Endodermal cell (in vitro differentiated cells): ENCODE measurements around the gene REC114. TPM values are rescaled to one million over a fixed set of nuclear protein-coding genes. Genes with fewer than 3 reads are reported as not detected.

ENCODE experiments used
- DNase-seq: peaks from one replicate; pipeline ENCODE4 v3.0.0-alpha.2; 2017
- H3K27ac ChIP-seq: 2 replicates; pipeline ENCODE4 v1.5.1; 2013; ENCODE audit warnings: mild to moderate bottlenecking, low read depth, low read length, moderate library complexity
- H3K27me3 ChIP-seq: 2 replicates; pipeline ENCODE4 v1.6.1; 2013; ENCODE audit warnings: mild to moderate bottlenecking, low read length, moderate library complexity; ENCODE audit not compliant: insufficient read depth, control insufficient read depth, poor library complexity, severe bottlenecking
- H3K36me3 ChIP-seq: 2 replicates; pipeline ENCODE4 v1.7.0; 2013; ENCODE audit warnings: mild to moderate bottlenecking, low read length, moderate library complexity; ENCODE audit not compliant: control insufficient read depth, insufficient read depth
- H3K4me1 ChIP-seq: one replicate; pipeline ENCODE4 v1.7.0; 2013; ENCODE audit warnings: low read length; ENCODE audit not compliant: control insufficient read depth, insufficient read depth
- H3K4me3 ChIP-seq: 2 replicates; pipeline ENCODE4 v1.5.1; 2013; ENCODE audit warnings: mild to moderate bottlenecking, low read length, moderate library complexity
- H3K9ac ChIP-seq: 2 replicates; pipeline ENCODE4 v1.6.1; 2013; ENCODE audit warnings: mild to moderate bottlenecking, low read length, moderate library complexity; ENCODE audit not compliant: poor library complexity, severe bottlenecking; ENCODE audit errors: extremely low read depth
- H3K9me3 ChIP-seq: 2 replicates; pipeline ENCODE4 v1.6.1; 2013; ENCODE audit warnings: mild to moderate bottlenecking, low read length, moderate library complexity; ENCODE audit not compliant: control insufficient read depth
- H3K27ac Mint-ChIP-seq: 2 replicates; pipeline ENCODE4 v1.8.0; 2020; ENCODE audit warnings: mixed read lengths
- H3K27me3 Mint-ChIP-seq: 2 replicates; pipeline ENCODE4 v1.8.0; 2021; ENCODE audit warnings: mild to moderate bottlenecking, mixed read lengths; ENCODE audit not compliant: insufficient read depth
- H3K36me3 Mint-ChIP-seq: 2 replicates; pipeline ENCODE4 v1.8.0; 2020; ENCODE audit warnings: low read depth, mixed read lengths
- H3K4me1 Mint-ChIP-seq: 2 replicates; pipeline ENCODE4 v1.8.0; 2020; ENCODE audit warnings: mixed read lengths
- H3K4me3 Mint-ChIP-seq: 2 replicates; pipeline ENCODE4 v1.8.0; 2020; ENCODE audit warnings: mild to moderate bottlenecking, moderate library complexity, mixed read lengths
- H3K9me3 Mint-ChIP-seq: 2 replicates; pipeline ENCODE4 v1.8.0; 2020; ENCODE audit warnings: mild to moderate bottlenecking, mixed read lengths
- WGBS, 2 experiments: methylation state at CpG; one replicate each; pipeline versions ENCODE4 v1.1.5 to v1.1.7; 2013; ENCODE audit warnings: missing lambda C conversion rate in 2 of 2, mixed read lengths in 1 of 2; ENCODE audit not compliant: insufficient coverage in 1 of 2, insufficient read length in 1 of 2; 5-methylcytosine and 5-hydroxymethylcytosine counted together
- total RNA-seq, 2 donors: library from RNA; stranded (reverse); fragmentation: NEBNext Ultra II Directional in 1 of 2; extraction: Animal tissue kit (Norgen Biotek cat#: 25700) in 1 of 2; gene quantifications; 2 replicates in 1 of 2; 3 replicates in 1 of 2; pipeline ENCODE4 v1.2.1, GENCODE V29; 2021
- TF ChIP-seq, protein P1 (sequence below): fragments of 200-600 bp; sonication (generic); conservative IDR thresholded peaks from 2 replicates; pipeline ENCODE4 v1.5.0; 2021; ENCODE audit warnings: antibody characterized with exemption, mild to moderate bottlenecking

Gene REC114
- total RNA-seq, 2 donors from 2014 or later: not detected

- Histone ChIP-seq H3K4me1 (peaks cover 2% of the 10 kb centered on the region), H3K27me3 (no peaks in the 10 kb centered on the region), H3K9ac (no peak overlapping the region), H3K4me3 (no peak overlapping the region), H3K9me3 (no peaks in the 10 kb centered on the region), H3K27ac (no peak overlapping the region), H3K36me3 (no peaks in the 10 kb centered on the region)
- no peak overlapping the region for H3K4me3 Mint-ChIP-seq
- WGBS, 2 experiments: 85 to 100% methylated on average over 1 to 2 of the region's 2 CpGs
- H3K4me1 Mint-ChIP-seq: peaks cover 46% of the 10 kb centered on the region
- DNase-seq: no peak
- no peak overlapping the region for H3K27ac Mint-ChIP-seq
- TF ChIP-seq, protein P1, sequence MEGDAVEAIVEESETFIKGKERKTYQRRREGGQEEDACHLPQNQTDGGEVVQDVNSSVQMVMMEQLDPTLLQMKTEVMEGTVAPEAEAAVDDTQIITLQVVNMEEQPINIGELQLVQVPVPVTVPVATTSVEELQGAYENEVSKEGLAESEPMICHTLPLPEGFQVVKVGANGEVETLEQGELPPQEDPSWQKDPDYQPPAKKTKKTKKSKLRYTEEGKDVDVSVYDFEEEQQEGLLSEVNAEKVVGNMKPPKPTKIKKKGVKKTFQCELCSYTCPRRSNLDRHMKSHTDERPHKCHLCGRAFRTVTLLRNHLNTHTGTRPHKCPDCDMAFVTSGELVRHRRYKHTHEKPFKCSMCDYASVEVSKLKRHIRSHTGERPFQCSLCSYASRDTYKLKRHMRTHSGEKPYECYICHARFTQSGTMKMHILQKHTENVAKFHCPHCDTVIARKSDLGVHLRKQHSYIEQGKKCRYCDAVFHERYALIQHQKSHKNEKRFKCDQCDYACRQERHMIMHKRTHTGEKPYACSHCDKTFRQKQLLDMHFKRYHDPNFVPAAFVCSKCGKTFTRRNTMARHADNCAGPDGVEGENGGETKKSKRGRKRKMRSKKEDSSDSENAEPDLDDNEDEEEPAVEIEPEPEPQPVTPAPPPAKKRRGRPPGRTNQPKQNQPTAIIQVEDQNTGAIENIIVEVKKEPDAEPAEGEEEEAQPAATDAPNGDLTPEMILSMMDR: no peak
- H3K9me3 Mint-ChIP-seq: peaks cover 1% of the 10 kb centered on the region
- H3K27me3 Mint-ChIP-seq: peaks cover 3% of the 10 kb centered on the region
- peaks cover 5% of the 10 kb centered on the region for H3K36me3 Mint-ChIP-seq
These were observed 164.4 kb downstream of the REC114 start for GRCh38 chr15:73607405-73607804.

GRCh38 chr15:73607843-73608242 lies 164.9 kb downstream of the REC114 start:
- Histone ChIP-seq H3K36me3 (no peaks in the 10 kb centered on the region), H3K9me3 (no peaks in the 10 kb centered on the region), H3K27ac (no peak overlapping the region), H3K4me3 (no peak overlapping the region), H3K4me1 (no peaks in the 10 kb centered on the region), H3K9ac (no peak overlapping the region), H3K27me3 (no peaks in the 10 kb centered on the region)
- peaks cover 5% of the 10 kb centered on the region for H3K36me3 Mint-ChIP-seq
- no peak overlapping the region for H3K4me3 Mint-ChIP-seq
- WGBS, 2 experiments: 100% methylated on average over 1 of the region's 1 CpG
- H3K4me1 Mint-ChIP-seq: peaks cover 46% of the 10 kb centered on the region
- H3K27me3 Mint-ChIP-seq: peaks cover 3% of the 10 kb centered on the region
- no peak for DNase-seq
- H3K27ac Mint-ChIP-seq: no peak overlapping the region
- TF ChIP-seq, protein P1: no peak
- H3K9me3 Mint-ChIP-seq: peaks cover 1% of the 10 kb centered on the region

GRCh38 chr15:73608475-73608874 lies 165.5 kb downstream of the REC114 start:
- no peaks in the 10 kb centered on the region for H3K9me3 ChIP-seq
- Mint-ChIP-seq H3K9me3 (peaks cover 1% of the 10 kb centered on the region), H3K27me3 (peaks cover 3% of the 10 kb centered on the region), H3K27ac (no peak overlapping the region), H3K4me1 (peaks cover 46% of the 10 kb centered on the region), H3K4me3 (no peak overlapping the region), H3K36me3 (peaks cover 5% of the 10 kb centered on the region)
- no peaks in the 10 kb centered on the region for H3K36me3 ChIP-seq
- no peaks in the 10 kb centered on the region for H3K4me1 ChIP-seq
- no peak overlapping the region for H3K27ac ChIP-seq
- H3K9ac ChIP-seq: no peak overlapping the region
- WGBS, 2 experiments: 91 to 93% methylated on average over 1 of the region's 1 CpG
- DNase-seq: no peak
- no peak overlapping the region for H3K4me3 ChIP-seq
- TF ChIP-seq, protein P1: no peak
- H3K27me3 ChIP-seq: no peaks in the 10 kb centered on the region
